ENCODE data around the gene RASSF7.

RASSF7 gene

DNA sequence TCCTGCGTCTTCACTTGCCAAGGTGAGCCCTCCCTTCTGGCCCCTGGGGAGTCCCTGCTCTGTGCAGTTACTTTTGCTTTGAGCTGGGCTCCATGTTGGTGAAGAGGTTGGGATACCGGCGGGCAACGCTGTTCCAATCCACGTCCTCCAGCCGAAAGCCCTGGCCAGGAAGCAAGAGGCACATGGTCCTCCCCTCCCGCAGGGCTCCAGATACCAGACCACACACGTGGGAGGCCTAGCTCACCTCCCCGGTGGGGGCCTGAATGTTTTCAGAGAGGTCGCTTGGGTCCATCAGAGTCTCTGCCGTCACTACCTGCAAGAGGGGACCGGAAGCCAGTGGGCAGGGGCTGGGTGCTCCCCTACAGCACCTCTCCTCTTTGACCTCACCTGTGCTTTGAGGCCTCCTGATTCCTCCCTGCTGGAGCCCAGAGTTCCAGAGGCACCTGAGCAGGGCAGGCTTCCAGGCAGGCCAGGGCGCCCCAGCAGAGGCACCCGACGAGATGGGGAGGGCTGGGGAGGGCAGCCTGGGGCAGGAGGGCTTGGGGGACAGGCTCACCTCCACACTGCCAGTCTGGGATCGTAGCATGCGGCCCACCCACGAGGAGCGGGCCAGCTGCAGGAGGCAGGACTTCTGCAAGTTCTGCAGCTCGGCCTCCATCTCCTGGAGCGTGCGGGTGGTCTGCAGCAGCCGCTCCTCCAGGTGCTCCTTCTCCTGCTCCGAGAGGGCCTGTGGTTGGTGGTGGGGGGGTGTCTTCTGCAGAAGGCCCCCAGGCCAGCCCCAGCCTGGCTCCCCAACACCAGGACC is 3.2 kb upstream of the RASSF7 start:
- no peak overlapping the region for H3K9ac ChIP-seq (ENCODE audit: low read length)
- no peaks in the 10 kb centered on the region for H3K79me2 ChIP-seq (ENCODE audit: insufficient read depth, low read length)
- no peak overlapping the region for H3K4me2 ChIP-seq (ENCODE audit: low read length)
- H2AFZ ChIP-seq (ENCODE audit: low read length), result no peak overlapping the region
- H3K9me3 ChIP-seq (ENCODE audit: low read length), result no peaks in the 10 kb centered on the region
- H3K9me2 ChIP-seq (ENCODE audit: low read depth, low read length), result no peaks in the 10 kb centered on the region
- H3F3A ChIP-seq (ENCODE audit: insufficient read depth, low read length), result no peaks in the 10 kb centered on the region
- H3K36me3 ChIP-seq (ENCODE audit: insufficient read depth, low read length), result no peaks in the 10 kb centered on the region
- H3K4me3 ChIP-seq (ENCODE audit: low read depth, low read length, poor library complexity, severe bottlenecking), result no peak overlapping the region
- peaks cover 7% of the 10 kb centered on the region for H3K27me3 ChIP-seq (ENCODE audit: insufficient read depth, low read length)
- no peaks in the 10 kb centered on the region for H4K20me1 ChIP-seq (ENCODE audit: insufficient read depth, low read length)
- peaks cover 34% of the 10 kb centered on the region for H3K4me1 ChIP-seq (ENCODE audit: insufficient read depth, low read length, severe bottlenecking)
- H3K27ac ChIP-seq (ENCODE audit: low read depth, low read length, poor library complexity, severe bottlenecking), result no peak overlapping the region
- TF ChIP-seq EZH2 (IDR thresholded peaks at IDR 0.05; ENCODE audit: borderline replicate concordance, low read length), result no peak
- TF ChIP-seq, protein P1, sequence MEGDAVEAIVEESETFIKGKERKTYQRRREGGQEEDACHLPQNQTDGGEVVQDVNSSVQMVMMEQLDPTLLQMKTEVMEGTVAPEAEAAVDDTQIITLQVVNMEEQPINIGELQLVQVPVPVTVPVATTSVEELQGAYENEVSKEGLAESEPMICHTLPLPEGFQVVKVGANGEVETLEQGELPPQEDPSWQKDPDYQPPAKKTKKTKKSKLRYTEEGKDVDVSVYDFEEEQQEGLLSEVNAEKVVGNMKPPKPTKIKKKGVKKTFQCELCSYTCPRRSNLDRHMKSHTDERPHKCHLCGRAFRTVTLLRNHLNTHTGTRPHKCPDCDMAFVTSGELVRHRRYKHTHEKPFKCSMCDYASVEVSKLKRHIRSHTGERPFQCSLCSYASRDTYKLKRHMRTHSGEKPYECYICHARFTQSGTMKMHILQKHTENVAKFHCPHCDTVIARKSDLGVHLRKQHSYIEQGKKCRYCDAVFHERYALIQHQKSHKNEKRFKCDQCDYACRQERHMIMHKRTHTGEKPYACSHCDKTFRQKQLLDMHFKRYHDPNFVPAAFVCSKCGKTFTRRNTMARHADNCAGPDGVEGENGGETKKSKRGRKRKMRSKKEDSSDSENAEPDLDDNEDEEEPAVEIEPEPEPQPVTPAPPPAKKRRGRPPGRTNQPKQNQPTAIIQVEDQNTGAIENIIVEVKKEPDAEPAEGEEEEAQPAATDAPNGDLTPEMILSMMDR (IDR thresholded peaks at IDR 0.05; ENCODE audit: low read length), result no peak

DNA sequence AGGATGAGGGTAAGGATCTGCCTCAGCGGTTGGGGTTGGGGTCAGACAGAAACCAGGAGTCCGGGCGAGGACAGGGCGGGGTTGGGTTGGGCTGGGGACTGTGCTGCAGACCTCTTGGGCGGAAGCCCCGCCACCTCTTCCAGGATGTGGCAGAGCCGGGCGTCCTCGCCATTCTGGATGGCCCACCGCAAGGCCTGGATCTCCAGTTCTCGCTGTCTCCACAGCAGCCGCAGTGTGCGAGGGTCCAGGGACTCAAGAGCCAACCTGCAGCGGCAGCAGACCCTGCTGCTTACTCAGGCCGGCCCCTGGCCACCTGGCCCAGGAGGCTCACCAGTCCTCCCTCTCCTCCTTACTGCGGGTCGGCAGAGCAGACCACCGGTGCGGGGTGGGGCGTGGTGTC is 2.3 kb upstream of the RASSF7 start:
- no peak for TF ChIP-seq EZH2 (IDR thresholded peaks at IDR 0.05; ENCODE audit: borderline replicate concordance, low read length)
- TF ChIP-seq, protein P1 (IDR thresholded peaks at IDR 0.05; ENCODE audit: low read length), result no peak
- Histone ChIP-seq H3K27me3 (ENCODE audit: insufficient read depth, low read length) (peaks cover 7% of the 10 kb centered on the region), H3K79me2 (ENCODE audit: insufficient read depth, low read length) (no peaks in the 10 kb centered on the region), H3K4me3 (ENCODE audit: low read depth, low read length, poor library complexity, severe bottlenecking) (no peak overlapping the region), H3F3A (ENCODE audit: insufficient read depth, low read length) (no peaks in the 10 kb centered on the region), H3K27ac (ENCODE audit: low read depth, low read length, poor library complexity, severe bottlenecking) (no peak overlapping the region), H4K20me1 (ENCODE audit: insufficient read depth, low read length) (no peaks in the 10 kb centered on the region), H3K36me3 (ENCODE audit: insufficient read depth, low read length) (no peaks in the 10 kb centered on the region; the same call in 1 of the 2 replicates), H3K9me2 (ENCODE audit: low read depth, low read length) (no peaks in the 10 kb centered on the region), H3K9ac (ENCODE audit: low read length) (no peak overlapping the region), H3K4me1 (ENCODE audit: insufficient read depth, low read length, severe bottlenecking) (peaks cover 34% of the 10 kb centered on the region), H3K4me2 (ENCODE audit: low read length) (no peak overlapping the region), H3K9me3 (ENCODE audit: low read length) (no peaks in the 10 kb centered on the region), H2AFZ (ENCODE audit: low read length) (no peak overlapping the region)

DNA sequence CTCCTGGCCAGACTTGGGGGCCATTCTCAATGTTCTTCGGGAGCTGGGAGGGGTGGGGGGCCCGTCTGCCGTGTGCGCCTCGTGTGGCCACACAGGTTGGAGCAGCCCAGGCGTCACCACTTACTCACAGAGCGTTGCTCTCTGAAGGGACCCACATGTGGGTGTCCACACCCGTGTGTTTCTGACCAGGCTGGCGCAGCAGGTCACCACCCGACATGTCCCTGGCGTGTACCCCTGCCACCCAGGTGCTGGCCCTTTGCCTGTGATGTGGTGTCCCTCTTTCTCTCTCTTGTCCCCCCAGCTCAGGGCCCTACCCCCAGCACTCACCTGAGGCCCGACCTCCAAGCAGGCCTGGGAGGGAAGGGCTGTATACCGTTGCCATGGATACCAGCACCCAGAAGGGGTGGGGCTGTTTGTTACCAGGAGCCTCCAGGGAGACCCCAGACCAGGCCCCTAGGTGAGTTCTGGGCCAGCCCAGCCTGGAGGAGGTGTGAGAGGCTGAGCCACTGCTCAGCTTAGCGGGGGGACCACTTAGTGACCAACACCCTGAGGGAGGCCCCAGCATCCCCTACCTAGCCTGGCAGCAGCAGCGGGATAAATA is 1.6 kb upstream of the RASSF7 start:
- Histone ChIP-seq H3K9me2 (ENCODE audit: low read depth, low read length) (no peaks in the 10 kb centered on the region), H3K79me2 (ENCODE audit: insufficient read depth, low read length) (no peaks in the 10 kb centered on the region), H2AFZ (ENCODE audit: low read length) (no peak overlapping the region), H3K4me2 (ENCODE audit: low read length) (peak overlapping the region; percentile 91), H4K20me1 (ENCODE audit: insufficient read depth, low read length) (no peaks in the 10 kb centered on the region), H3K27ac (ENCODE audit: low read depth, low read length, poor library complexity, severe bottlenecking) (no peak overlapping the region), H3F3A (ENCODE audit: insufficient read depth, low read length) (no peaks in the 10 kb centered on the region), H3K4me1 (ENCODE audit: insufficient read depth, low read length, severe bottlenecking) (peaks cover 34% of the 10 kb centered on the region), H3K9ac (ENCODE audit: low read length) (no peak overlapping the region), H3K9me3 (ENCODE audit: low read length) (no peaks in the 10 kb centered on the region), H3K36me3 (ENCODE audit: insufficient read depth, low read length) (no peaks in the 10 kb centered on the region; the same call in 1 of the 2 replicates), H3K27me3 (ENCODE audit: insufficient read depth, low read length) (peaks cover 7% of the 10 kb centered on the region), H3K4me3 (ENCODE audit: low read depth, low read length, poor library complexity, severe bottlenecking) (no peak overlapping the region)
- TF ChIP-seq, protein P1 (IDR thresholded peaks at IDR 0.05; ENCODE audit: low read length), result peak; percentile 9; the same call in 1 of the 2 replicates
- no peak for TF ChIP-seq EZH2 (IDR thresholded peaks at IDR 0.05; ENCODE audit: borderline replicate concordance, low read length)
